ENCODE results near the gene FNDC11. TPM values are rescaled to one million over a fixed set of nuclear protein-coding genes. Genes with fewer than 3 reads are reported as not detected.

The FNDC11 gene
- total and polyA plus RNA-seq, 2 of the 13 experiments (the other 11 are each of a cell fraction or from before 2014, with no cell fraction given): 0.07 TPM; not detected in 1

GRCh38 chr20:63574156-63574828, 20.3 kb downstream of the FNDC11 start, which contains the start of gene HELZ2 (continued):
- TF ChIP-seq MNT (IDR thresholded peaks at IDR 0.05): no peak
- no peak for TF ChIP-seq DMAP1 (CRISPR knock-in tag; IDR thresholded peaks at IDR 0.05)
- TF ChIP-seq ZNF382 (CRISPR knock-in tag; IDR thresholded peaks at IDR 0.05; ENCODE audit: borderline replicate concordance): no peak
- TF ChIP-seq ATAD3A (CRISPR knock-in tag; IDR thresholded peaks at IDR 0.05): no peak
- no peak; the same call in none of the 2 replicates for TF ChIP-seq ZNF318 (CRISPR knock-in tag; IDR thresholded peaks at IDR 0.05)
- TF ChIP-seq NFYC (CRISPR knock-in tag; IDR thresholded peaks at IDR 0.05): no peak
- no peak for TF ChIP-seq MAFF (IDR thresholded peaks at IDR 0.05; ENCODE audit: low read depth, low read length)
- no peak; the same call in 1 of the 2 replicates for TF ChIP-seq ZNF274 (CRISPR knock-in tag; IDR thresholded peaks at IDR 0.05)
- TF ChIP-seq ZNF672 (CRISPR knock-in tag; IDR thresholded peaks at IDR 0.05): no peak
- TF ChIP-seq ZNF10 (CRISPR knock-in tag; IDR thresholded peaks at IDR 0.05; ENCODE audit: borderline replicate concordance, low read depth): no peak
- peak; percentile 68; the same call in 1 of the 2 replicates for TF ChIP-seq ZBTB38 (CRISPR knock-in tag; IDR thresholded peaks at IDR 0.05)
- peak; percentile 65; the same call in 1 of the 2 replicates for TF ChIP-seq MED13 (CRISPR knock-in tag; IDR thresholded peaks at IDR 0.05)
- TF ChIP-seq ZMYM2 (CRISPR knock-in tag; IDR thresholded peaks at IDR 0.05): no peak; the same call in none of the 2 replicates
- TF ChIP-seq ZNF362 (CRISPR knock-in tag; IDR thresholded peaks at IDR 0.05; ENCODE audit: borderline replicate concordance): no peak
- TF ChIP-seq ZNF275 (CRISPR knock-in tag; IDR thresholded peaks at IDR 0.05; ENCODE audit: borderline replicate concordance): peak; percentile 58; the same call in 1 of the 2 replicates

All from HepG2 (cell line).